Astrocyte (in vitro differentiated cells and primary cell): Measurements from ENCODE around the gene PHEX. TPM values are rescaled to one million over a fixed set of nuclear protein-coding genes. Genes with fewer than 3 reads are reported as not detected.

Experiments used
- DNase-seq: peaks from one replicate; pipeline ENCODE4 v3.0.0-alpha.2; 2010; ENCODE audit warnings: low read depth
- FAIRE-seq: peaks from 2 replicates; lab custom pipeline; 2011; peaks lifted over from hg19 to GRCh38; lab: Jason Lieb, UNC
- H2AFZ ChIP-seq: 2 replicates; pipeline ENCODE4 v1.6.0; 2012; ENCODE audit warnings: low read depth, low read length, inconsistent platforms
- H3K27ac ChIP-seq: 2 replicates; pipeline ENCODE4 v1.5.1; 2011; ENCODE audit warnings: low read depth, low read length, inconsistent platforms
- H3K27me3 ChIP-seq: 2 replicates; pipeline ENCODE4 v1.6.0; 2011; ENCODE audit warnings: low read length, inconsistent platforms; ENCODE audit not compliant: insufficient read depth
- H3K36me3 ChIP-seq: 2 replicates; pipeline ENCODE4 v1.5.1; 2011; ENCODE audit warnings: low read length, inconsistent platforms; ENCODE audit not compliant: insufficient read depth
- H3K4me1 ChIP-seq: 2 replicates; pipeline ENCODE4 v1.5.1; 2011; ENCODE audit warnings: low read length, inconsistent platforms; ENCODE audit not compliant: insufficient read depth
- H3K4me2 ChIP-seq: 2 replicates; pipeline ENCODE4 v1.6.0; 2012; ENCODE audit warnings: low read length, inconsistent platforms
- H3K4me3 ChIP-seq: 2 replicates; pipeline ENCODE4 v1.5.1; 2011; ENCODE audit warnings: low read depth, mild to moderate bottlenecking, low read length, inconsistent platforms; ENCODE audit not compliant: insufficient read depth
- H3K79me2 ChIP-seq: 2 replicates; pipeline ENCODE4 v1.6.0; 2012; ENCODE audit warnings: mild to moderate bottlenecking, low read length, inconsistent platforms; ENCODE audit not compliant: insufficient read depth
- H3K9ac ChIP-seq: 2 replicates; pipeline ENCODE4 v1.6.0; 2012; ENCODE audit warnings: mild to moderate bottlenecking, low read length, inconsistent platforms
- H3K9me3 ChIP-seq: 2 replicates; pipeline ENCODE4 v1.5.1; 2012; ENCODE audit warnings: low read depth, mild to moderate bottlenecking, low read length, inconsistent platforms; ENCODE audit not compliant: insufficient read depth
- H4K20me1 ChIP-seq: 2 replicates; pipeline ENCODE4 v1.6.0; 2012; ENCODE audit warnings: low read length, inconsistent platforms; ENCODE audit not compliant: insufficient read depth
- H3K27ac Mint-ChIP-seq: one replicate; pipeline ENCODE4 v1.8.0; 2021; ENCODE audit warnings: mild to moderate bottlenecking, mixed read lengths; ENCODE audit not compliant: unreplicated experiment
- H3K27me3 Mint-ChIP-seq: one replicate; pipeline ENCODE4 v1.8.0; 2021; ENCODE audit warnings: low read depth, mixed read lengths; ENCODE audit not compliant: unreplicated experiment
- H3K36me3 Mint-ChIP-seq: one replicate; pipeline ENCODE4 v1.8.0; 2021; ENCODE audit warnings: low read depth, mixed read lengths; ENCODE audit not compliant: unreplicated experiment
- H3K4me1 Mint-ChIP-seq: one replicate; pipeline ENCODE4 v1.8.0; 2021; ENCODE audit warnings: low read depth, mixed read lengths; ENCODE audit not compliant: unreplicated experiment
- H3K4me3 Mint-ChIP-seq: one replicate; pipeline ENCODE4 v1.8.0; 2021; ENCODE audit warnings: mild to moderate bottlenecking, moderate library complexity, mixed read lengths; ENCODE audit not compliant: unreplicated experiment
- H3K9me3 Mint-ChIP-seq: one replicate; pipeline ENCODE4 v1.8.0; 2021; ENCODE audit warnings: mild to moderate bottlenecking, mixed read lengths; ENCODE audit not compliant: unreplicated experiment
- EZH2 ChIP-seq: IDR thresholded peaks from 2 replicates; pipeline ENCODE4 v1.6.1; 2012; ENCODE audit warnings: mild to moderate bottlenecking, low read length, inconsistent platforms; ENCODE audit not compliant: insufficient read depth
- total RNA-seq: library from RNA; stranded (reverse); gene quantifications from 2 replicates; pipeline ENCODE4 v1.2.1, GENCODE V29; 2021
- TF ChIP-seq, protein P1 (sequence below): IDR thresholded peaks from 2 replicates; pipeline ENCODE4 v1.5.1; 2011; ENCODE audit warnings: low read depth, mild to moderate bottlenecking, inconsistent platforms, low read length, moderate library complexity; ENCODE audit not compliant: insufficient read depth

PHEX gene
- total RNA-seq, 1 donor from 2014 or later, result 0.36 TPM

DNA sequence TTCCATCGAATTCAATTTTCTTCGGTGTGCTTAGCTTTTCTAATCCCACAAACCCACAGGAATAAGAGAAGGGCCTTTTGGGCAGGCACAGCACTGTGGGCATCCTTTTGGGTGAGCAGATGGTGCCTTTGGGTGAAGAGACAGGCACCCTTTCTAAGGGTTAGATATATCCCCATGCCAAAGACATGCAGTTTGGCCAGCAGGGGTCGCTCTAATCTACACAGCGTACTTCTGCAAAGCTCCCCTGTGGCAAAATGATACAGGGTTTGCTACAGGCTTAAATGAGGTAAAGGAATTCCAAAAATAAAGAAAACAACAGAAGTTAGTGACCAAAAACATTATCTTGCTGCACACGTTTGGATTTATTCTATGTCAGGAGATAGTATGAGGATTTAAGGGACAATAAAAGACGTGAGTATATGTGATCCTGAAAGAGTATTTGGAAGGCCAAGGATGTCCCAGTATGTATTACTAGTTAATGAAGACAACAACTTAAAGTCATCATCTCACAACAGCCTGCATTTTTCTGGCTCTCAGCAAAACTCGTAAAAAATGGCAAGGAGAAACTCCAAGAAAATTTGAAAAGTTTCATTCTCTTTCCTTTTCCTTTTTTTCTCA lies 49.5 kb downstream of the PHEX start:
- Mint-ChIP-seq H3K27me3 (no peaks in the 10 kb centered on the region), H3K9me3 (peaks cover 2% of the 10 kb centered on the region), H3K4me3 (no peak overlapping the region), H3K4me1 (no peaks in the 10 kb centered on the region), H3K27ac (no peak overlapping the region), H3K36me3 (no peaks in the 10 kb centered on the region)
- Histone ChIP-seq H4K20me1 (no peaks in the 10 kb centered on the region), H3K4me3 (no peak overlapping the region), H3K27me3 (no peaks in the 10 kb centered on the region), H3K36me3 (no peaks in the 10 kb centered on the region), H2AFZ (no peak overlapping the region), H3K9me3 (no peaks in the 10 kb centered on the region), H3K4me2 (no peak overlapping the region), H3K9ac (no peak overlapping the region), H3K4me1 (no peaks in the 10 kb centered on the region), H3K79me2 (no peaks in the 10 kb centered on the region), H3K27ac (no peak overlapping the region)
- FAIRE-seq, result no peak
- DNase-seq, result peak; percentile 16
- no peak for TF ChIP-seq EZH2
- TF ChIP-seq, protein P1, sequence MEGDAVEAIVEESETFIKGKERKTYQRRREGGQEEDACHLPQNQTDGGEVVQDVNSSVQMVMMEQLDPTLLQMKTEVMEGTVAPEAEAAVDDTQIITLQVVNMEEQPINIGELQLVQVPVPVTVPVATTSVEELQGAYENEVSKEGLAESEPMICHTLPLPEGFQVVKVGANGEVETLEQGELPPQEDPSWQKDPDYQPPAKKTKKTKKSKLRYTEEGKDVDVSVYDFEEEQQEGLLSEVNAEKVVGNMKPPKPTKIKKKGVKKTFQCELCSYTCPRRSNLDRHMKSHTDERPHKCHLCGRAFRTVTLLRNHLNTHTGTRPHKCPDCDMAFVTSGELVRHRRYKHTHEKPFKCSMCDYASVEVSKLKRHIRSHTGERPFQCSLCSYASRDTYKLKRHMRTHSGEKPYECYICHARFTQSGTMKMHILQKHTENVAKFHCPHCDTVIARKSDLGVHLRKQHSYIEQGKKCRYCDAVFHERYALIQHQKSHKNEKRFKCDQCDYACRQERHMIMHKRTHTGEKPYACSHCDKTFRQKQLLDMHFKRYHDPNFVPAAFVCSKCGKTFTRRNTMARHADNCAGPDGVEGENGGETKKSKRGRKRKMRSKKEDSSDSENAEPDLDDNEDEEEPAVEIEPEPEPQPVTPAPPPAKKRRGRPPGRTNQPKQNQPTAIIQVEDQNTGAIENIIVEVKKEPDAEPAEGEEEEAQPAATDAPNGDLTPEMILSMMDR, result peak; percentile 55

DNA sequence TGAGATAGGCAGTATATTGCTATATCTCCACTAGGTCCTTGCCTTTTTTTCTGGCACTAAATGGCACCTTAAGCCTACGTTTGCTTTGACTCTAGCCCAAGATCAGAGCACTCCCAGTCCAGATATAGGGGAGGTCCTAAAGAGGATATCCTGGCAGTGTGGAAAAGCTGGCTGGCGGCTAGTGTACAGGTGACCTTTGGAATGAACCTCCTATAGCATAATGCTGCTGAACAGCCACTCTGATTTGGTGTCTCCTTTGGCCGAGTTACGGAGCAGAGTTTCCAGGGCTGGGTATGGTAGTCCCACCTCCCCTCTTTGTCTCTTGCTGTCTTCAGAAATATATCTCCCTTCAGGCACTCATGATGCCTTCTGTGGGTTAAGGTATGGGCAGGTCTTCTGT lies 53.9 kb downstream of the PHEX start:
- FAIRE-seq (peak; percentile 49), DNase-seq (no peak)
- no peak overlapping the region for H3K9ac ChIP-seq
- H3K27ac ChIP-seq, result no peak overlapping the region
- H3K4me2 ChIP-seq, result no peak overlapping the region
- no peaks in the 10 kb centered on the region for H4K20me1 ChIP-seq
- no peak overlapping the region for H2AFZ ChIP-seq
- no peaks in the 10 kb centered on the region for H3K4me1 ChIP-seq
- H3K36me3 Mint-ChIP-seq, result no peaks in the 10 kb centered on the region
- no peaks in the 10 kb centered on the region for H3K27me3 ChIP-seq
- no peaks in the 10 kb centered on the region for H3K4me1 Mint-ChIP-seq
- TF ChIP-seq, protein P1, result no peak
- no peak for TF ChIP-seq EZH2
- no peak overlapping the region for H3K27ac Mint-ChIP-seq
- H3K4me3 Mint-ChIP-seq, result no peak overlapping the region
- no peaks in the 10 kb centered on the region for H3K9me3 ChIP-seq
- no peaks in the 10 kb centered on the region for H3K36me3 ChIP-seq
- H3K4me3 ChIP-seq, result no peak overlapping the region
- H3K79me2 ChIP-seq, result no peaks in the 10 kb centered on the region
- no peaks in the 10 kb centered on the region for H3K9me3 Mint-ChIP-seq
- no peaks in the 10 kb centered on the region for H3K27me3 Mint-ChIP-seq

DNA sequence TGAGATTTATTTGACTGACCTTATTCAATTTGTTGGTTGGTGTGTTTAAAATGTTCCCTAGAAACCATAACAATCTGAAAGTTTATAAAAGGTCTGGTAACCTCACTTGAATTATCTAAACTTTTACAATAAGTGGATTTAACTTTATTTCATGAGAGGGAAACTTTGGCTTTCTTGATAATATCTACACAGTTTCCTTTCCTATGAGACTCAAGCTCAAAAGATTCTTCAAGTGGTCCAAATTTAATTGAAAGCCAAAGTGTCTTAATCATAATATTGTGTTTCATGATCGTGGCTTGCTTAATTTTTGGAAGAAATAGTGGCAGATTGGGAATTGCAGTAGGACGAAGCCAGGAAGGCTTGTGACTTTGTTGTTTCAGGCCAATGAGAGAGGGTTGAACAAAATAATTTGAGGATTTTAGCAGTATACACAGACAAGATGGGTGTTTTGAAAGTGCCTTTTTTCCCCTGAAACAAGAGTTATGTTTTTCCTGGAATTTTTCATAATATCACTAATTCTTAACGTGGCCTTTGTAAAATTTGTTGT lies 55.0 kb downstream of the PHEX start:
- Mint-ChIP-seq H3K4me3 (no peak overlapping the region), H3K9me3 (no peaks in the 10 kb centered on the region), H3K27me3 (no peaks in the 10 kb centered on the region), H3K36me3 (no peaks in the 10 kb centered on the region), H3K27ac (no peak overlapping the region), H3K4me1 (no peaks in the 10 kb centered on the region)
- Histone ChIP-seq H3K27me3 (no peaks in the 10 kb centered on the region), H3K36me3 (no peaks in the 10 kb centered on the region), H3K4me3 (no peak overlapping the region), H3K4me2 (no peak overlapping the region), H3K9me3 (no peaks in the 10 kb centered on the region), H3K79me2 (no peaks in the 10 kb centered on the region), H4K20me1 (no peaks in the 10 kb centered on the region), H3K27ac (no peak overlapping the region), H2AFZ (no peak overlapping the region), H3K4me1 (no peaks in the 10 kb centered on the region), H3K9ac (no peak overlapping the region)
- DNase-seq, result no peak
- peak; percentile 99 for FAIRE-seq
- no peak for TF ChIP-seq EZH2
- TF ChIP-seq, protein P1, result no peak
